ENCODE data around the gene PDCD1LG2.
"Not testable (repeated sequence)": the region's sequence is repeated elsewhere in the genome, so short reads cannot be mapped to it uniquely, and the experiment has no call there.

Gene PDCD1LG2

DNA sequence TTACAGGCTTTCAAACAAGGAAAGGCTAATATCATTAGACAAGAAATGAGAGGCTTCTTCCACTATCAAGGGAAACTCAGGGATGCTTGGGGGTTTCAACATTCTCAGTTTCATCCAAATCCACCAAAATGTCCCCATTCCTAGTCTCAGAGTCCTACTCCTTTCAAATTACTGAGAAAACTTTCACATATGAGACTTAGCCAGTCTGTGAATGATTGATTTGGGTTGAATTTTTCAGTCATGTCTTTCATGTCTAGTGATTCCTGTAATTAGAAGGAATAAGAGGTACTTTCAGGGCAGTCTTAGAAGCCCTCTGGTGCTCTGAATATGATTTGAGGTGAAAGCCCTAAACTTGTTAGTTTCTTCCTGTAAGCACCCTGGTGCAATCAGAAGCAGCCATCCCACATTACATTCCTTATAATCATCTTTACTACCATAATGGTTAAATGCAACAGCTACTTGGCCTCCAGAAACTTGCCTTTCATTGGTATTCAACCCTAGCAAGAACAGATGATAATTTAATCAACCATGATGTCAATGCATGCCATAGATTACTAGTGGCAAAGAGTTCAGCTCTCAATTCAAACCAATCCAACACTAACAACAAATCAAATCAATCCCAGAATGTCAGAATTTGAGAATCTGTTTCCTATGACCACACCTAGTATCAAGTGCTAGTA is 67.8 kb downstream of the PDCD1LG2 start:
- no peaks in the 10 kb centered on the region for H3K36me3 ChIP-seq (replicated peaks; ENCODE audit: low read depth, low read length)
- H3K4me1 ChIP-seq (ENCODE audit: low read length) = peaks cover 38% of the 10 kb centered on the region
- no peak overlapping the region for H2AFZ ChIP-seq (ENCODE audit: low read depth, low read length)
- TF ChIP-seq EZH2phosphoT487 (IDR thresholded peaks at IDR 0.05; ENCODE audit: low read depth) = no peak
- TF ChIP-seq, protein P1, sequence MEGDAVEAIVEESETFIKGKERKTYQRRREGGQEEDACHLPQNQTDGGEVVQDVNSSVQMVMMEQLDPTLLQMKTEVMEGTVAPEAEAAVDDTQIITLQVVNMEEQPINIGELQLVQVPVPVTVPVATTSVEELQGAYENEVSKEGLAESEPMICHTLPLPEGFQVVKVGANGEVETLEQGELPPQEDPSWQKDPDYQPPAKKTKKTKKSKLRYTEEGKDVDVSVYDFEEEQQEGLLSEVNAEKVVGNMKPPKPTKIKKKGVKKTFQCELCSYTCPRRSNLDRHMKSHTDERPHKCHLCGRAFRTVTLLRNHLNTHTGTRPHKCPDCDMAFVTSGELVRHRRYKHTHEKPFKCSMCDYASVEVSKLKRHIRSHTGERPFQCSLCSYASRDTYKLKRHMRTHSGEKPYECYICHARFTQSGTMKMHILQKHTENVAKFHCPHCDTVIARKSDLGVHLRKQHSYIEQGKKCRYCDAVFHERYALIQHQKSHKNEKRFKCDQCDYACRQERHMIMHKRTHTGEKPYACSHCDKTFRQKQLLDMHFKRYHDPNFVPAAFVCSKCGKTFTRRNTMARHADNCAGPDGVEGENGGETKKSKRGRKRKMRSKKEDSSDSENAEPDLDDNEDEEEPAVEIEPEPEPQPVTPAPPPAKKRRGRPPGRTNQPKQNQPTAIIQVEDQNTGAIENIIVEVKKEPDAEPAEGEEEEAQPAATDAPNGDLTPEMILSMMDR (IDR thresholded peaks at IDR 0.05; ENCODE audit: low read depth, low read length) = no peak
- H3K9ac ChIP-seq (ENCODE audit: low read length) = no peak overlapping the region
- H4K20me1 ChIP-seq (ENCODE audit: insufficient read depth, low read length) = no peaks in the 10 kb centered on the region
- no peak overlapping the region for H3K27ac ChIP-seq (ENCODE audit: low read length)
- H3K27me3 ChIP-seq (ENCODE audit: low read depth, low read length) = no peaks in the 10 kb centered on the region
- H3K9me3 ChIP-seq (ENCODE audit: insufficient read depth, low read length) = no peaks in the 10 kb centered on the region
- H3K4me2 ChIP-seq (ENCODE audit: low read length) = 0 out of 2 replicates have a peak overlapping the region, but pooled peaks have one; percentile 1
- H3K79me2 ChIP-seq (ENCODE audit: low read length) = no peaks in the 10 kb centered on the region
- H3K4me3 ChIP-seq (ENCODE audit: low read length) = no peak overlapping the region

DNA sequence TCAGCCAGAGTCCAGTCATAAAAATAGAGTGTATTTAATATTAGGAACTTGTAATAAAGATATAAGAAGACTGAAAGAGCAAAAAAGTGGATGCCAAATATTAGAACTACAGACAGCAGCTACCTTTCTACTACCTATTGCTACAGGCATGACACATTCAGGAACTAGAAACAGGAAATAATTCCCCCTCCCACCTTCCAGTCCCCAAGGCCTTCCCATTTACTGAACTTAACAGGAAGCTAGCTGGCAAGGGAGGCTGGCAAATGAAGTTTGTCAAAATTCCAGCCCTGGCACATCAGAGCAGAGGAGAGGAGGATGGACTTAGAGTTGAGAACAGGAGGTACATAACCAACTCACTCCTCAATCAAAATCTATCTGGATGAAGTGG is 68.4 kb downstream of the PDCD1LG2 start:
- Histone ChIP-seq H3K4me3 (ENCODE audit: low read length) (no peak overlapping the region), H3K36me3 (replicated peaks; ENCODE audit: low read depth, low read length) (no peaks in the 10 kb centered on the region), H3K27ac (ENCODE audit: low read length) (no peak overlapping the region), H3K4me2 (ENCODE audit: low read length) (no peak overlapping the region), H3K4me1 (ENCODE audit: low read length) (peaks cover 44% of the 10 kb centered on the region), H3K9ac (ENCODE audit: low read length) (no peak overlapping the region), H3K27me3 (ENCODE audit: low read depth, low read length) (no peaks in the 10 kb centered on the region), H3K79me2 (ENCODE audit: low read length) (no peaks in the 10 kb centered on the region), H3K9me3 (ENCODE audit: insufficient read depth, low read length) (no peaks in the 10 kb centered on the region), H4K20me1 (ENCODE audit: insufficient read depth, low read length) (no peaks in the 10 kb centered on the region), H2AFZ (ENCODE audit: low read depth, low read length) (no peak overlapping the region)
- no peak for TF ChIP-seq EZH2phosphoT487 (IDR thresholded peaks at IDR 0.05; ENCODE audit: low read depth)
- TF ChIP-seq, protein P1 (IDR thresholded peaks at IDR 0.05; ENCODE audit: low read depth, low read length) = no peak

DNA sequence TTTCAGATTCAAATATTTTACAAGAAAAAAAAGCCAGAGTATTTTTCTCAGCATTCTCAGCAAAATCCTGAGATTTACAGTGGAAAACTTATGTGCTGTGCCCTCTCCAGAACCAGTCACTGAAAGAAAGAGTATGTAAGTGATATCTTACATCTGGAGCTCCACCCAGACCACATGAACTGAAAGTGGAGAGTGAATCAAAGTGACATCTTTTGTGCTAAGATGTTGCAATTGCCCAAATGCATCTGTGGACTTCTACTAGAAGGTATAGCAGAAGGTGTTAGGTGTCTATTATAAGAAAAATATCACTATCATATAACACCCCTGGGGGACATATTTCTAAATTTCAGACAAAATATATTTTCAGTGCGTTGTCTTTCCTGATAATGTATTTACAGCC is 69.5 kb downstream of the PDCD1LG2 start:
- H3K27ac ChIP-seq (ENCODE audit: low read length) = no peak overlapping the region
- no peak overlapping the region for H3K4me2 ChIP-seq (ENCODE audit: low read length)
- peaks cover 55% of the 10 kb centered on the region for H3K4me1 ChIP-seq (ENCODE audit: low read length)
- H3K9me3 ChIP-seq (ENCODE audit: insufficient read depth, low read length) = no peaks in the 10 kb centered on the region
- H3K4me3 ChIP-seq (ENCODE audit: low read length) = no peak overlapping the region
- no peaks in the 10 kb centered on the region for H3K27me3 ChIP-seq (ENCODE audit: low read depth, low read length)
- H3K36me3 ChIP-seq (replicated peaks; ENCODE audit: low read depth, low read length) = no peaks in the 10 kb centered on the region
- H3K9ac ChIP-seq (ENCODE audit: low read length) = no peak overlapping the region
- TF ChIP-seq, protein P1 (IDR thresholded peaks at IDR 0.05; ENCODE audit: low read depth, low read length) = no peak
- TF ChIP-seq EZH2phosphoT487 (IDR thresholded peaks at IDR 0.05; ENCODE audit: low read depth) = no peak
- H4K20me1 ChIP-seq (ENCODE audit: insufficient read depth, low read length) = no peaks in the 10 kb centered on the region
- H3K79me2 ChIP-seq (ENCODE audit: low read length) = no peaks in the 10 kb centered on the region
- H2AFZ ChIP-seq (ENCODE audit: low read depth, low read length) = no peak overlapping the region

DNA sequence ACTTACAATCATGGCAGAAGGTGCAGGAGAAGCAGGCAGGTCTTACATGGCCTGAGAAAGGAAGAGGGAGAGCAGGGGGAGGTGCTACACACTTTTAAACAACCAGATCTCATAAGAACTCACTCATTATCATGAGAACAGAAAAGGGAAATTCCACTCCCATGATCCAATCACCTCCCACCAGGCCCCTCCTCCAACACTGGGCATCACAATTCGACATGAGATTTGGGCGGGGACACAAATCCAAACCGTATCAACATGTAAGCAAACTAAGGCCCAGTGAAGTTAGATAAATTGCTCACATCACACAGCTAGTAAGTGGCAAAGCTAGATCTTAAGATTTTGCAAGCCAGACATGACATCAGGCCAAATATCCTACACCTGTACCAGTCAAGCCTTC is 70.3 kb downstream of the PDCD1LG2 start:
- no peak for TF ChIP-seq EZH2phosphoT487 (IDR thresholded peaks at IDR 0.05; ENCODE audit: low read depth)
- TF ChIP-seq, protein P1 (IDR thresholded peaks at IDR 0.05; ENCODE audit: low read depth, low read length) = no peak
- Histone ChIP-seq H3K9ac (ENCODE audit: low read length) (no peak overlapping the region), H3K27ac (ENCODE audit: low read length) (no peak overlapping the region)

DNA sequence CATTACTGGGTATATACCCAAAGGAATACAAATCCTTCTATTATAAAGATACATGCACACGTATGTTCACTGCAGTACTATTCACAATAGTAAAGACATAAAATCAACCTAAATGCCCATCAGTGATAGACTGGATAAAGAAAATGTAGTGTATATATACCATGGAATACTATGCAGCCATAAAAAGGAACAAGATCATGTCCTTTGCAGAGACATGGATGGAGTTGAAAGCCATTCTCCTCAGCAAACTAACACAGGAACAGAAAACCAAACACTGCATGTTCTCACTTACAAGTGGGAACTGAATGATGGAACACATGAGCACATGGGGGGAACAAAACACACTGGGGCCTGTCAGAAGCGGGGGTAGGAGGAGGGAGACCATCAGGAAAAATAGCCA is 71.4 kb downstream of the PDCD1LG2 start:
- H3K27me3 ChIP-seq (ENCODE audit: low read depth, low read length); H3K4me2 ChIP-seq (ENCODE audit: low read length); H3K9me3 ChIP-seq (ENCODE audit: insufficient read depth, low read length); H3K9ac ChIP-seq (ENCODE audit: low read length); H3K79me2 ChIP-seq (ENCODE audit: low read length); H3K4me3 ChIP-seq (ENCODE audit: low read length); H3K36me3 ChIP-seq (replicated peaks; ENCODE audit: low read depth, low read length); H2AFZ ChIP-seq (ENCODE audit: low read depth, low read length); H4K20me1 ChIP-seq (ENCODE audit: insufficient read depth, low read length): not testable (repeated sequence)
- H3K4me1 ChIP-seq (ENCODE audit: low read length) = peaks cover 74% of the 10 kb centered on the region
- peak overlapping the region; percentile 99; the same call in 1 of the 2 replicates for H3K27ac ChIP-seq (ENCODE audit: low read length)

More for the DNA sequence above, 70.3 kb downstream of the PDCD1LG2 start:
- Histone ChIP-seq H4K20me1 (ENCODE audit: insufficient read depth, low read length) (no peaks in the 10 kb centered on the region), H3K4me2 (ENCODE audit: low read length) (no peak overlapping the region), H3K4me1 (ENCODE audit: low read length) (peaks cover 63% of the 10 kb centered on the region), H3K9me3 (ENCODE audit: insufficient read depth, low read length) (no peaks in the 10 kb centered on the region), H2AFZ (ENCODE audit: low read depth, low read length) (no peak overlapping the region), H3K36me3 (replicated peaks; ENCODE audit: low read depth, low read length) (no peaks in the 10 kb centered on the region), H3K79me2 (ENCODE audit: low read length) (no peaks in the 10 kb centered on the region), H3K4me3 (ENCODE audit: low read length) (no peak overlapping the region), H3K27me3 (ENCODE audit: low read depth, low read length) (no peaks in the 10 kb centered on the region)
